ENCODE measurements around the gene DNMT1. TPM values are rescaled to one million over a fixed set of nuclear protein-coding genes. Genes with fewer than 3 reads are reported as not detected.

The DNMT1 gene
- total RNA-seq, 4 donors from 2014 or later, result 23.3 to 122 (median 42.0) TPM

- TF ChIP-seq CTCF (IDR thresholded peaks at IDR 0.05) (no peak), POLR2A (IDR thresholded peaks at IDR 0.05) (no peak), POLR2AphosphoS5 (IDR thresholded peaks at IDR 0.05) (no peak), EP300 (IDR thresholded peaks at IDR 0.05; ENCODE audit: low read depth) (no peak)
- Histone ChIP-seq H3K9me3 (no peaks in the 10 kb centered on the region), H3K36me3 (peaks cover 0 to 49% (median 18%) of the 10 kb centered on the region in 4 donors), H3K4me1 (no peaks in the 10 kb centered on the region), H3K27ac (no peak overlapping the region), H3K4me3 (no peak overlapping the region), H3K27me3 (no peaks in the 10 kb centered on the region)
- 82 to 88% methylated on average over 3 to 4 of the region's 4 CpGs for WGBS, 2 donors (ENCODE audit: low coverage in 1 of 2)
- no peak for DNase-seq
- intact Hi-C loops (cut with DNase I; ENCODE audit: low total_unique reads), result no loop called here
- in situ Hi-C loops (cut with MboI; ENCODE audit: low pct_ligation_motif_present in 1 of 4, low pct_unique_long_range_greater_than_20kb in 1 of 4, low sequenced_read_pairs in 3 of 4), result no loop called here
Observed at GRCh38 chr19:10155839-10156238, 38.9 kb downstream of the DNMT1 start.

- Histone ChIP-seq H3K4me1 (no peaks in the 10 kb centered on the region), H3K27me3 (no peaks in the 10 kb centered on the region), H3K9me3 (no peaks in the 10 kb centered on the region), H3K27ac (no peak overlapping the region), H3K4me3 (no peak overlapping the region), H3K36me3 (peaks cover 0 to 51% (median 15%) of the 10 kb centered on the region in 4 donors)
- 91 to 100% methylated on average over 1 to 3 of the region's 3 CpGs for WGBS, 2 donors (ENCODE audit: low coverage in 1 of 2)
- no peak for TF ChIP-seq POLR2AphosphoS5 (IDR thresholded peaks at IDR 0.05)
- no peak for TF ChIP-seq POLR2A (IDR thresholded peaks at IDR 0.05)
- no peak for TF ChIP-seq CTCF (IDR thresholded peaks at IDR 0.05)
- TF ChIP-seq EP300 (IDR thresholded peaks at IDR 0.05; ENCODE audit: low read depth), result no peak
- intact Hi-C loops (cut with DNase I; ENCODE audit: low total_unique reads) (no loop called here), in situ Hi-C loops (cut with MboI; ENCODE audit: low pct_ligation_motif_present in 1 of 4, low pct_unique_long_range_greater_than_20kb in 1 of 4, low sequenced_read_pairs in 3 of 4) (no loop called here)
- DNase-seq, result no peak
Observed at GRCh38 chr19:10152100-10152499, 42.7 kb downstream of the DNMT1 start.

GRCh38 chr19:10151521-10151920 lies 43.2 kb downstream of the DNMT1 start:
- H3K36me3 ChIP-seq, result peaks cover 0 to 56% (median 16%) of the 10 kb centered on the region in 4 donors
- intact Hi-C loops (cut with DNase I; ENCODE audit: low total_unique reads), result no loop called here
- in situ Hi-C loops (cut with MboI; ENCODE audit: low pct_ligation_motif_present in 1 of 4, low pct_unique_long_range_greater_than_20kb in 1 of 4, low sequenced_read_pairs in 3 of 4), result no loop called here
- no peak overlapping the region for H3K27ac ChIP-seq
- no peak overlapping the region for H3K4me3 ChIP-seq
- H3K4me1 ChIP-seq, result no peaks in the 10 kb centered on the region
- WGBS, 2 donors (ENCODE audit: low coverage in 1 of 2), result 96% methylated on average over 5 of the region's 5 CpGs; no CpG with 5 or more reads in 1 of the 2 donors
- DNase-seq, result no peak
- H3K9me3 ChIP-seq, result no peaks in the 10 kb centered on the region
- TF ChIP-seq POLR2AphosphoS5 (IDR thresholded peaks at IDR 0.05) (no peak), POLR2A (IDR thresholded peaks at IDR 0.05) (no peak), EP300 (IDR thresholded peaks at IDR 0.05; ENCODE audit: low read depth) (no peak), CTCF (IDR thresholded peaks at IDR 0.05) (no peak)
- no peaks in the 10 kb centered on the region for H3K27me3 ChIP-seq

GRCh38 chr19:10149427-10149826 lies 45.3 kb downstream of the DNMT1 start:
- Histone ChIP-seq H3K36me3 (peaks cover 0 to 48% (median 24%) of the 10 kb centered on the region in 4 donors), H3K9me3 (no peaks in the 10 kb centered on the region), H3K4me1 (no peaks in the 10 kb centered on the region), H3K27ac (no peak overlapping the region), H3K4me3 (no peak overlapping the region), H3K27me3 (no peaks in the 10 kb centered on the region)
- TF ChIP-seq POLR2A (IDR thresholded peaks at IDR 0.05), result no peak
- no peak for TF ChIP-seq POLR2AphosphoS5 (IDR thresholded peaks at IDR 0.05)
- TF ChIP-seq EP300 (IDR thresholded peaks at IDR 0.05; ENCODE audit: low read depth), result no peak
- no peak for TF ChIP-seq CTCF (IDR thresholded peaks at IDR 0.05)
- 96% methylated on average over 12 of the region's 12 CpGs; no CpG with 5 or more reads in 1 of the 2 donors for WGBS, 2 donors (ENCODE audit: low coverage in 1 of 2)
- in situ Hi-C loops (cut with MboI; ENCODE audit: low pct_ligation_motif_present in 1 of 4, low pct_unique_long_range_greater_than_20kb in 1 of 4, low sequenced_read_pairs in 3 of 4) (no loop called here), intact Hi-C loops (cut with DNase I; ENCODE audit: low total_unique reads) (no loop called here)
- DNase-seq, result no peak

Measured in transverse colon (tissue), 4 donors.